Endothelial cell of umbilical vein (primary cell): ENCODE measurements around the gene SATB2. TPM values are rescaled to one million over a fixed set of nuclear protein-coding genes. Genes with fewer than 3 reads are reported as not detected.

ENCODE experiments used
- BruUV-seq: library from RNA; stranded (reverse); fragments of 400-500 nt; replicated peaks from 2 replicates; lab custom pipeline; 2021; lab: Mats Ljungman, UMichigan
- CTCF ChIA-PET: fragments of 300-600, 350-600 bp; sonication (Branson Sonifier 250); formaldehyde crosslinking; loops from one replicate; lab custom pipeline; 2021; ENCODE audit warnings: antibody characterized with exemption, inconsistent platforms; lab: Charles Lee
- POLR2A ChIA-PET: fragments of 300-600, 350-600 bp; sonication (Branson Sonifier 250); formaldehyde crosslinking; loops from one replicate; lab custom pipeline; 2021; ENCODE audit warnings: antibody characterized with exemption, inconsistent platforms; lab: Charles Lee
- DNase-seq: peaks from one replicate; pipeline ENCODE4 v3.0.0-alpha.2; 2011; ENCODE audit warnings: low read depth, low spot score
- FAIRE-seq: peaks from 2 replicates; lab custom pipeline; 2011; peaks lifted over from hg19 to GRCh38; lab: Jason Lieb, UNC
- H2AFZ ChIP-seq: 2 replicates; pipeline ENCODE4 v1.6.0; 2012; ENCODE audit warnings: low read depth, low read length, control low read depth, inconsistent platforms
- H3K27ac ChIP-seq: 2 replicates; pipeline ENCODE4 v1.5.1; 2011; ENCODE audit warnings: low read depth, mild to moderate bottlenecking, control low read depth, low read length, moderate library complexity; ENCODE audit not compliant: insufficient read depth
- H3K27me3 ChIP-seq, 2 experiments: 2 replicates each; pipeline versions ENCODE4 v1.6.0 to v1.6.1; 2011; ENCODE audit warnings: low read length in 2 of 2, mixed read lengths in 1 of 2; ENCODE audit not compliant: control insufficient read depth in 2 of 2, insufficient read depth in 2 of 2
- H3K36me3 ChIP-seq, 2 experiments: 2 replicates in 1 of 2; 3 replicates in 1 of 2; pipeline ENCODE4 v1.5.1; 2011; ENCODE audit warnings: low read length in 2 of 2, mild to moderate bottlenecking in 1 of 2, moderate library complexity in 1 of 2; ENCODE audit not compliant: control insufficient read depth in 2 of 2, insufficient read depth in 2 of 2; ENCODE audit errors: extremely low read depth in 1 of 2
- H3K4me1 ChIP-seq: 3 replicates; pipeline ENCODE4 v1.5.1; 2011; ENCODE audit warnings: mild to moderate bottlenecking, low read length; ENCODE audit not compliant: control insufficient read depth, insufficient read depth; ENCODE audit errors: extremely low read depth
- H3K4me2 ChIP-seq: 2 replicates; pipeline ENCODE4 v1.6.1; 2011; ENCODE audit warnings: low read length, control low read depth, mixed read lengths; ENCODE audit not compliant: insufficient read depth
- H3K4me3 ChIP-seq, 3 experiments: fragments of 200-600 bp in 1 of 3; sonication (generic), shearing (Covaris generic) in 1 of 3; replicated peaks in 1 of 3; 2 replicates each; pipeline ENCODE4 v1.5.1; 2011 to 2016; ENCODE audit warnings: control low read depth in 3 of 3, low read length in 3 of 3, mild to moderate bottlenecking in 2 of 3, inconsistent platforms in 1 of 3, low read depth in 1 of 3, moderate library complexity in 1 of 3; ENCODE audit not compliant: insufficient read depth in 1 of 3
- H3K79me2 ChIP-seq: 2 replicates; pipeline ENCODE4 v1.6.0; 2012; ENCODE audit warnings: low read length, inconsistent platforms; ENCODE audit not compliant: control insufficient read depth, insufficient read depth
- H3K9ac ChIP-seq: replicated peaks from 2 replicates; pipeline ENCODE3; 2011; ENCODE audit warnings: low read length, control low read depth; ENCODE audit not compliant: insufficient read depth; ENCODE audit errors: extremely low read depth
- H3K9me1 ChIP-seq: replicated peaks from 3 replicates; pipeline ENCODE4 v1.6.0; 2011; ENCODE audit warnings: mild to moderate bottlenecking, low read length; ENCODE audit not compliant: control insufficient read depth, insufficient read depth; ENCODE audit errors: extremely low read depth
- H3K9me3 ChIP-seq: replicated peaks from 2 replicates; pipeline ENCODE4 v1.5.1; 2012; ENCODE audit warnings: low read length, inconsistent platforms; ENCODE audit not compliant: control insufficient read depth, insufficient read depth
- H4K20me1 ChIP-seq: replicated peaks from 2 replicates; pipeline ENCODE3; 2011; ENCODE audit warnings: mild to moderate bottlenecking, low read length; ENCODE audit not compliant: control insufficient read depth, insufficient read depth; ENCODE audit errors: extremely low read depth
- EZH2 ChIP-seq: IDR thresholded peaks from 2 replicates; pipeline ENCODE4 v1.6.1; 2012; ENCODE audit warnings: borderline replicate concordance, low read depth, mild to moderate bottlenecking, moderate library complexity, low read length, inconsistent platforms; ENCODE audit not compliant: severe bottlenecking
- FOS ChIP-seq: IDR thresholded peaks from 2 replicates; pipeline ENCODE4 v1.6.1; 2011; ENCODE audit warnings: mild to moderate bottlenecking, low read length, moderate library complexity, borderline replicate concordance; ENCODE audit not compliant: insufficient read depth
- GATA2 ChIP-seq: IDR thresholded peaks from 2 replicates; pipeline ENCODE4 v1.7.0; 2011; ENCODE audit warnings: low read depth, mild to moderate bottlenecking, moderate library complexity, mixed read lengths, low read length; ENCODE audit not compliant: insufficient read length, insufficient read depth
- JUN ChIP-seq: IDR thresholded peaks from 2 replicates; pipeline ENCODE4 v1.6.1; 2011; ENCODE audit warnings: borderline replicate concordance, low read depth; ENCODE audit not compliant: insufficient read length, insufficient read depth
- MYC ChIP-seq: IDR thresholded peaks from one replicate; pipeline ENCODE4 v1.6.1; 2011; ENCODE audit warnings: mild to moderate bottlenecking, low read depth, low read length
- POLR2A ChIP-seq: IDR thresholded peaks from 2 replicates; pipeline ENCODE4 v1.6.1; 2012; ENCODE audit warnings: low read depth, mild to moderate bottlenecking, control low read depth, low read length
- POLR2AphosphoS5 ChIP-seq: IDR thresholded peaks from 2 replicates; pipeline ENCODE4 v1.6.1; 2012; ENCODE audit warnings: low read depth, mild to moderate bottlenecking, control low read depth, low read length, moderate library complexity; ENCODE audit not compliant: insufficient read depth
- dilution Hi-C: fragments of 300-500 bp; cut with MboI; formaldehyde crosslinking; loops from one replicate; pipeline ENCODE4 v1.15.0; 2019; ENCODE audit warnings: low sequenced_read_pairs; ENCODE audit not compliant: extremely low pct_ligation_motif_present
- intact Hi-C: fragments of 100-400 bp; cut with micrococcal nuclease; formaldehyde crosslinking; loops from one replicate; pipeline ENCODE4 v1.10.0; 2022
- polyA plus RNA-seq, 4 experiments: library from polyadenylated mRNA; depleted of rRNA in 3 of 4; stranded (reverse) in 3 of 4; unstranded in 1 of 4; fragments of >200 nt; gene quantifications; 2 replicates each; pipeline versions ENCODE4 v1.2.1 to v1.2.3, GENCODE V29; 2011 to 2012; ENCODE audit warnings: missing spikeins in 1 of 4
- total RNA-seq: library from RNA; stranded (reverse); gene quantifications from 2 replicates; pipeline ENCODE4 v1.2.3, GENCODE V29; 2021
- TF ChIP-seq, protein P1 (sequence below): IDR thresholded peaks from 2 replicates; pipeline ENCODE4 v1.6.1; 2011; ENCODE audit not compliant: insufficient read depth, insufficient read length

Gene SATB2
- total and polyA plus RNA-seq, 2 donors (not counting 3 experiments of a cell fraction or from before 2014, with no cell fraction given), result 0.47 to 1.1 TPM

DNA sequence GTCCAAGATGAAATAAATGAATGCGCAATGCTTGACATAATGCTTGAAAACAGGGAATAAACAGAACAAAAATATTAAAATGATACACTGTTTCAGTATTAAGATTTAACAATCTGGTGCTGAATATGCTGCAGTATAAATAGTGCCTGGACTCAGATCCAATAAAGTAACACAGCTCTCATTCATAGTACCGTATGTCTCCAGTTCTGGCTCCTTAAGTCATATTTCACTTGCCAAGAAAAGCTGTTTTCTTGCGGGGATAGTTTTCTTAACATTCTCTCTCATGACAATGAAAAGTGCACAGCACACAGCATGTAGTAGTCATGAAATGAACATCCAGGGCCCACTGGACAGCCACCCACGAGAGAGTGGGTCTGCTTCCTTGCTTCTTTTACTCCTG lies 74.7 kb downstream of the SATB2 start:
- BruUV-seq, result no TSS peak
- DNase-seq (no peak), FAIRE-seq (no peak)
- no peak overlapping the region for H3K4me2 ChIP-seq
- peaks cover 5% of the 10 kb centered on the region for H3K4me1 ChIP-seq
- TF ChIP-seq, protein P1, sequence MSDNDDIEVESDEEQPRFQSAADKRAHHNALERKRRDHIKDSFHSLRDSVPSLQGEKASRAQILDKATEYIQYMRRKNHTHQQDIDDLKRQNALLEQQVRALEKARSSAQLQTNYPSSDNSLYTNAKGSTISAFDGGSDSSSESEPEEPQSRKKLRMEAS, result no peak
- TF ChIP-seq MYC (no peak), POLR2A (no peak), EZH2 (no peak), FOS (no peak), POLR2AphosphoS5 (no peak)
- H4K20me1 ChIP-seq, result no peaks in the 10 kb centered on the region
- H3K27ac ChIP-seq, result no peak overlapping the region
- no peak overlapping the region for H3K4me3 ChIP-seq
- H3K36me3 ChIP-seq, result no peaks in the 10 kb centered on the region
- no peaks in the 10 kb centered on the region for H3K79me2 ChIP-seq
- ChIA-PET CTCF (no interaction called here), POLR2A (no interaction called here)
- intact Hi-C loops (no loop called here), dilution Hi-C loops (no loop called here)
- H3K27me3 ChIP-seq, result peaks cover 3 to 8% of the 10 kb centered on the region in 2 experiments
- H3K9me3 ChIP-seq, result no peaks in the 10 kb centered on the region
- no peak overlapping the region for H2AFZ ChIP-seq
- no peak overlapping the region for H3K9ac ChIP-seq
- peaks cover 3% of the 10 kb centered on the region for H3K9me1 ChIP-seq

DNA sequence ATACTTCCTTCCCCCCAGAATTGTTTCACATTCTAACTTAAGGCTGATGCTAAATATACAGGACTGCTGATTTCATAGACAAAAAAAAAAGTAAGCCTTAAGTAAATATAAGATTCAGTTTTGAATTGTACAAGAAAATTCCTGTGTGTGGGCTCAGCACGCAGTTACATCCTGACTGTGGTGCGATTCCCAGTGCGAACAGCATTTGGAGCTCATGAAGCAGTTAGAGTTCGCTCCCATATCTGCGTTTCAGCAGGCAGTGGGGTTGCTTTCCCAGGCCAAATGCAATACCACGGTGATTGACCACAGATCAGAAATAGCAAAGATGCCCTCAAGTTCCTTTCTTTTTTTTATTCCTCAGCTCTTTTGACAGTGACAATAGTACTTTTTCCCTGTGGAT lies 75.6 kb downstream of the SATB2 start:
- Histone ChIP-seq H3K9me1 (peaks cover 3% of the 10 kb centered on the region), H3K4me3 (no peak overlapping the region), H2AFZ (no peak overlapping the region), H3K4me2 (no peak overlapping the region), H4K20me1 (no peaks in the 10 kb centered on the region), H3K79me2 (no peaks in the 10 kb centered on the region), H3K36me3 (no peaks in the 10 kb centered on the region), H3K27me3 (peaks cover 3 to 8% of the 10 kb centered on the region in 2 experiments), H3K4me1 (peaks cover 5% of the 10 kb centered on the region), H3K9me3 (no peaks in the 10 kb centered on the region), H3K9ac (no peak overlapping the region), H3K27ac (no peak overlapping the region)
- dilution Hi-C loops, result no loop called here
- ChIA-PET POLR2A (no interaction called here), CTCF (interaction anchor here (0.8 kb wide), 1 partner anchor 31 kb away, joined by 3 read pairs; no protein-coding TSS in a partner anchor)
- peak; percentile 42 for DNase-seq
- FAIRE-seq, result no peak
- TF ChIP-seq POLR2AphosphoS5 (no peak), FOS (no peak), GATA2 (no peak), JUN (no peak), MYC (no peak)
- TF ChIP-seq, protein P1, result no peak
- no TSS peak for BruUV-seq
- intact Hi-C loops, result no loop called here
